Spinal cord (tissue), 10 donors: ENCODE measurements around the gene AADACL3. TPM values are rescaled to one million over a fixed set of nuclear protein-coding genes. Genes with fewer than 3 reads are reported as not detected.

Experiments
- DNase-seq, 6 donors: peaks; one replicate each; pipeline versions ENCODE4 v3.0.0 to v3.0.0-alpha.2; 2013 to 2015; ENCODE audit warnings: low spot score in 6 of 6, low read depth in 4 of 6
- H3K27ac ChIP-seq: one replicate; pipeline ENCODE4 v1.5.1; 2013; ENCODE audit warnings: low read depth, low read length, control low read depth
- H3K27me3 ChIP-seq: one replicate; pipeline ENCODE4 v1.6.1; 2013; ENCODE audit warnings: low read length; ENCODE audit not compliant: control insufficient read depth, insufficient read depth
- H3K36me3 ChIP-seq: one replicate; pipeline ENCODE4 v1.6.1; 2013; ENCODE audit warnings: low read length; ENCODE audit not compliant: control insufficient read depth, insufficient read depth
- H3K4me1 ChIP-seq: one replicate; pipeline ENCODE4 v1.6.1; 2013; ENCODE audit warnings: low read length; ENCODE audit not compliant: control insufficient read depth, insufficient read depth
- H3K4me3 ChIP-seq: one replicate; pipeline ENCODE4 v1.5.1; 2013; ENCODE audit warnings: low read depth, low read length, control low read depth
- H3K9me3 ChIP-seq: one replicate; pipeline ENCODE4 v1.6.1; 2013; ENCODE audit warnings: low read length; ENCODE audit not compliant: control insufficient read depth, insufficient read depth
- WGBS: methylation state at CpG from one replicate; pipeline ENCODE4 v1.1.5; 2013; ENCODE audit warnings: missing lambda C conversion rate; ENCODE audit not compliant: insufficient coverage; 5-methylcytosine and 5-hydroxymethylcytosine counted together
- polyA plus RNA-seq, 2 donors: library from polyadenylated mRNA; unstranded; fragments of 120-200 nt; gene quantifications; one replicate each; pipeline ENCODE4 v1.2.1, GENCODE V29; 2013; ENCODE audit not compliant: insufficient read length in 2 of 2
- total RNA-seq, 2 donors: library from RNA; depleted of rRNA in 1 of 2; stranded (reverse); fragments of 120-200 nt in 1 of 2; fragments of >200 nt in 1 of 2; gene quantifications; one replicate each; pipeline versions ENCODE4 v1.2.3 to v1.2.4, GENCODE V29; 2013 to 2014
- donor health status: healthy.

AADACL3 gene
- total and polyA plus RNA-seq, 4 donors, result not detected

DNA sequence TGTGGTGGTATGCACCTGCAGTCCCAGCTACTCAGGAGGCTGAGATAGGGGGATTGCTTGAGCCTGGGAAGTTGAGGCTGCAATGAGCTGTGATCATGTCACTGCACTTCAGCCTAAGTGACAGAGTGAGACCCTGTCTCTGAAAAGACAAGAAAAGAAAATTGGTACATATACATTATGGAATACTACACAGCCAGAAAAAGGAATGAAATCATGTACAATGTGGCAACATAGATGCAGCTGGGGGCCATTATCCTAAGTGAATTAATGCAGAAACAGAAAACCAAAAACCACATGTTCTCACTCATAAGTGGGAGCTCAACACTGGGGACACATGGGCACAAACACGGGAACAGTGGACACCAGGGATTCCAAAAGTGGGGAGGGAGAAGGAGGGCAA is 23.0 kb downstream of the AADACL3 start:
- 100% methylated on average over 1 of the region's 1 CpG for WGBS
- no peaks in the 10 kb centered on the region for H3K27me3 ChIP-seq
- DNase-seq, result no peak

GRCh38 chr1:12739613-12740012 is 23.7 kb downstream of the AADACL3 start:
- H3K36me3 ChIP-seq, result no peaks in the 10 kb centered on the region
- H3K27ac ChIP-seq, result no peak overlapping the region
- no peaks in the 10 kb centered on the region for H3K4me1 ChIP-seq
- 86% methylated on average over 4 of the region's 5 CpGs for WGBS
- H3K4me3 ChIP-seq, result no peak overlapping the region
- H3K9me3 ChIP-seq, result peaks cover 2% of the 10 kb centered on the region
- no peak for DNase-seq
- no peaks in the 10 kb centered on the region for H3K27me3 ChIP-seq

More for the DNA sequence above, 23.0 kb downstream of the AADACL3 start:
- no peak overlapping the region for H3K4me3 ChIP-seq
- no peaks in the 10 kb centered on the region for H3K36me3 ChIP-seq
- H3K9me3 ChIP-seq, result peaks cover 2% of the 10 kb centered on the region
- H3K27ac ChIP-seq, result no peak overlapping the region
- no peaks in the 10 kb centered on the region for H3K4me1 ChIP-seq

DNA sequence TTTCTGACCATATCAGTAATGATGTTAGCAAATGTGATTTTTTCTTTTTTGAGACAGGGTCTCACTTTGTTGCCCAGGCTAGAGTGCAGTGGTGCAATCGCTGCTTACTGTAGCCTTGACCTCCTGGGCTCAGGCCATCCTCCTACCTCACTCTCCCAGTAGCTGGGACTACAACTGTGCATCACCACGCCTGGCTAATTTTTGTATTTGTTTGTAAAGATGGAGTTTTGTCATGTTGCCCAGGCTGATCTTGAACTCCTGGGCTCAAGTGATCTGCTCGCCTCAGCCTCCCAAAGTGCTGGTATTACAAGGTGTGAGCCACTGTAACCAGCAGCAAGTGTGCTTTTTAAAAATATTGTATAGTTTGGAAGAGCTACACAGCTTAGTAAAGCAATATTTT is 26.0 kb downstream of the AADACL3 start:
- Histone ChIP-seq H3K4me1 (no peaks in the 10 kb centered on the region), H3K36me3 (no peaks in the 10 kb centered on the region), H3K27ac (no peak overlapping the region), H3K27me3 (no peaks in the 10 kb centered on the region), H3K4me3 (no peak overlapping the region), H3K9me3 (peaks cover 2% of the 10 kb centered on the region)
- WGBS, result 100% methylated on average over 1 of the region's 3 CpGs
- DNase-seq, result no peak

DNA sequence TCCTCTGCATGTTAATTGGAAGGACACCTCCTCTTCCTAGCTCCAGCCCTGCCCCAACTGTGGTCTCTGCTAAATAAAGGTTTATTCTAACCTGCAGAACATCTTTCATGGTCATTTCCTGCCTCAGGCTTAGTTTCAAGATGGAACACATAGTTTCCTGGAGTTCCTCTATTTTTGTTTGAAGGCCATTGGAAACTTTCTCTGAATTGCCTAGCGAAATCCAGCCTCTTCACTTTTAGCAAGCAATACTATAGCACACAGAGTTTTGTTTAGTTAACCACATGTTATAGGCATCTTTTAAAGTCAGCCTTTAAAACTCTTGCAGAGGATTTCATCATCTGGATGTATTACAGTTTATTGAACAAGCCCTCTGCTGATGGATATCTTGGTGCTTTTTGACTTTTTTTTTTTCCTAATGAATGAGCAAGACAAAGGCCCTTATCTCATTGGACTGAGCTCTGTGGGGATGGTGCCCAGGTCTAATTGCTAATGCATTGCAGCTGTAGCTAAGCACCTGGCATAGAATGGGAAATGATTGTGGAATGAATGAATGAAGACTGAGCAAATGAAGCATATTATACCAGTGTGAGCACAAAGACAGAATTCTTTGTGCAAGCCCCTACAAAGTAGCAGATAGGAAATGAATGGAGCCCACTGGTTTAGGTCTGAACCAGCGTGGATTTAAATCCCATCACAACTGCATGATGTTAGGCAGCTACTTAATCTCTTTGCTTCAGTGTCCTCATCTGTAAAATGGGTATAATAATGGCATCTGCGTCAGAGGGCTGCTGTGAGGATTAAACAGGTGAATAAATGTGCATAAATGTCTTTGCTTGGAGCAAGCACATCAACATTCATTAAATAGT is 29.4 kb downstream of the AADACL3 start:
- no peaks in the 10 kb centered on the region for H3K27me3 ChIP-seq
- no peaks in the 10 kb centered on the region for H3K36me3 ChIP-seq
- H3K4me3 ChIP-seq, result no peak overlapping the region
- H3K9me3 ChIP-seq, result peaks cover 5% of the 10 kb centered on the region
- no peak for DNase-seq
- no peak overlapping the region for H3K27ac ChIP-seq
- no CpG with 5 or more reads among the region's 3 CpGs for WGBS
- no peaks in the 10 kb centered on the region for H3K4me1 ChIP-seq

DNA sequence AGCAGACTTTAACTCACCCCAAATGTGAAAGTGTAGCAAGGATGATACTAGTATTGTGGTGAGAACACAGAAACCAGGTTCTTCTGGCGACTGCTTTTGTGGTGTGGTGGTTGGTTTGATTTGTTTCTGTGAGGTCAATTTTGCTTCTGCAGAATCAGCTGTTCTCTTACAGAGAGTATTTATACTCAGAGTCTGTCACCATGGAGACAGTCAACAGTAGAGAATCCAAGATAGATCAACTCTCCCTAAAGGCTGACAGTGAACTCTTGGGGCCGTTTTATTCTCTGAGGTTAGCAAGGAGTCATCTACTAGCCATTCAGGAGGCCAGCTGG is 30.0 kb downstream of the AADACL3 start, which contains the start of gene CFAP107:
CFAP107 (plus strand) TSS at position 209 of the 332 bp plus-strand sequence. CDS start 231 bp downstream, outside the sequence.
- H3K27me3 ChIP-seq, result no peaks in the 10 kb centered on the region
- peaks cover 5% of the 10 kb centered on the region for H3K9me3 ChIP-seq
- H3K36me3 ChIP-seq, result no peaks in the 10 kb centered on the region
- peak in 4 of 6 donors; percentile 7 to 74 (median 43) for DNase-seq
- no peaks in the 10 kb centered on the region for H3K4me1 ChIP-seq
- H3K4me3 ChIP-seq, result peak within 1 kb of the TSS; percentile 6
- H3K27ac ChIP-seq, result no peak within 1 kb of the TSS
- 11% methylated on average over 1 of the region's 2 CpGs for WGBS

- Histone ChIP-seq H3K9me3 (peaks cover 5% of the 10 kb centered on the region), H3K27ac (no peak overlapping the region), H3K4me3 (no peak overlapping the region), H3K36me3 (no peaks in the 10 kb centered on the region), H3K27me3 (no peaks in the 10 kb centered on the region), H3K4me1 (no peaks in the 10 kb centered on the region)
- no peak for DNase-seq
These were observed 33.0 kb downstream of the AADACL3 start for GRCh38 chr1:12748778-12749355.

DNA sequence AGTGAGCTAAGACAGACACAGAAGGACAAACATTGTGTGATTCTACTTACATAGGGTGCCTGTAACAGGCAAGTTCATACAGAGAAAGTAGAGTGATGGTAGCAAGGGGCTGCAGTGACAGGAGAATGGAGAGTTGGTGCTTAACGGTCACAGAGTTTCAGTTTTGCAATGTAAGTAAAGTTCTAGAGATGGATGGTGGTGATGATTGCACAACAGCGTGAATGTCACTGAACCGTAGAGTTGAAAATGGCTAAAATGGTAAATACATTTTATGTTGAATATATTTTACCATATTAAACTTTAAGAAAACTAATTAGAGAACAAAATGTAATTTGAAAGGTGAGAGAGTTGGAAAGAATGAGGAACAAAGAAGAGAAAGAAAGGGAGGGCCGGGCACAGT is 38.8 kb downstream of the AADACL3 start:
- Histone ChIP-seq H3K9me3 (peaks cover 2% of the 10 kb centered on the region), H3K27ac (no peak overlapping the region), H3K4me1 (peaks cover 16% of the 10 kb centered on the region), H3K36me3 (no peaks in the 10 kb centered on the region), H3K4me3 (no peak overlapping the region), H3K27me3 (no peaks in the 10 kb centered on the region)
- WGBS, result 100% methylated on average over 1 of the region's 4 CpGs
- no peak for DNase-seq

DNA sequence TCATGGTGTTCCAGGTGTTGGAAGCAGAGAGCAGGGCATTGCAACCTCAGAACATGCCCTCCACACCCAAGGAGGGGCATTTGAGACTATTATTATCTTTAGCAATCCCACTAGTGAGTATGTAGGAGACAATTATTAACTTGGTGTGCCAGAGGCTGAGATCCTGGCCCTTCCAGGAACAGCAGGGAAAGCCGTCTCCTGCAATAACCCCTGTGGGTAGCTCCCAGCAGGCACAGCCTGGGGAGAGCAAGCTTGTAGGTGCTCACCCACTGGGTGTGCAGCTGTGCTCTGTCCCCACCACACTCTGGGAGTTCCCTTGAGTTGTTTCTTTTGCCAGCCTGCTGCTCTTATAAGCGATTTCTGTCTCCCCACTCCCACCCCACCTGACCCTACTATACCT is 40.4 kb downstream of the AADACL3 start:
- Histone ChIP-seq H3K27ac (no peak overlapping the region), H3K4me1 (peaks cover 21% of the 10 kb centered on the region), H3K36me3 (peaks cover 4% of the 10 kb centered on the region), H3K4me3 (no peak overlapping the region), H3K27me3 (no peaks in the 10 kb centered on the region), H3K9me3 (no peaks in the 10 kb centered on the region)
- DNase-seq, result no peak
- 75% methylated on average over 1 of the region's 2 CpGs for WGBS

- Histone ChIP-seq H3K4me1 (peaks cover 21% of the 10 kb centered on the region), H3K27me3 (no peaks in the 10 kb centered on the region), H3K4me3 (no peak overlapping the region), H3K36me3 (peaks cover 4% of the 10 kb centered on the region), H3K9me3 (no peaks in the 10 kb centered on the region), H3K27ac (no peak overlapping the region)
- no peak for DNase-seq
- 83% methylated on average over 1 of the region's 6 CpGs for WGBS
These were observed 41.0 kb downstream of the AADACL3 start for GRCh38 chr1:12756768-12757413.
